ENCODE data around the gene SEC61A2. TPM values are rescaled to one million over a fixed set of nuclear protein-coding genes. Genes with fewer than 3 reads are reported as not detected.

Gene SEC61A2
- total RNA-seq, 1 experiment from 2014 or later, result 6.8 TPM

- POLR2A ChIA-PET (ENCODE audit: unreplicated experiment), result no interaction called here
- no TSS peak for BruUV-seq (replicated peaks)
- no peak overlapping the region for H2AFZ ChIP-seq
- intact Hi-C loops (cut with micrococcal nuclease; ENCODE audit: unreplicated experiment), result loop anchor here (10.0 kb wide), 1 partner anchor 408 kb away; no protein-coding TSS in a partner anchor
- DNase-seq, result peak in 1 of 2 experiments; percentile 57
- H3K27me3 ChIP-seq (ENCODE audit: insufficient read depth, low read depth), result no peaks in the 10 kb centered on the region
- H3F3A ChIP-seq (ENCODE audit: insufficient read depth, low read depth), result peaks cover 4% of the 10 kb centered on the region
- peak overlapping the region; percentile 94 for H3K4me2 ChIP-seq
- H3K4me3 ChIP-seq, result no peak overlapping the region
- CTCF ChIA-PET, result no interaction called here
- H3K79me2 ChIP-seq (ENCODE audit: low read depth), result peaks cover 79% of the 10 kb centered on the region
- 0 out of 2 replicates have a peak overlapping the region, but pooled peaks have one; percentile 12 for H3K27ac ChIP-seq
- H3K9me3 ChIP-seq (ENCODE audit: insufficient read depth, low read depth), result no peaks in the 10 kb centered on the region
- peaks cover 24% of the 10 kb centered on the region for H3K4me1 ChIP-seq (replicated peaks; ENCODE audit: insufficient read depth)
- no peaks in the 10 kb centered on the region for H3K36me3 ChIP-seq (ENCODE audit: low read depth)
- H4K20me1 ChIP-seq (ENCODE audit: insufficient read depth), result no peaks in the 10 kb centered on the region
- H3K9me2 ChIP-seq (ENCODE audit: insufficient read depth), result no peaks in the 10 kb centered on the region
- TF ChIP-seq CTCF (conservative IDR thresholded peaks at IDR 0.05) (no peak), EZH2 (IDR thresholded peaks at IDR 0.05; ENCODE audit: low read depth) (no peak)
These were observed 63.7 kb downstream of the SEC61A2 start for GRCh38 chr10:12193193-12193592.

- TF ChIP-seq CTCF (conservative IDR thresholded peaks at IDR 0.05) (no peak), EZH2 (IDR thresholded peaks at IDR 0.05; ENCODE audit: low read depth) (no peak)
- Histone ChIP-seq H2AFZ (peak overlapping the region; percentile 100), H3K27me3 (ENCODE audit: insufficient read depth, low read depth) (no peaks in the 10 kb centered on the region), H3K27ac (peak overlapping the region; percentile 74), H3K4me1 (replicated peaks; ENCODE audit: insufficient read depth) (peaks cover 25% of the 10 kb centered on the region), H3K4me2 (peak overlapping the region; percentile 94), H3K36me3 (ENCODE audit: low read depth) (no peaks in the 10 kb centered on the region; the same call in 1 of the 2 replicates), H3K4me3 (peak overlapping the region; percentile 99), H3K9me3 (ENCODE audit: insufficient read depth, low read depth) (no peaks in the 10 kb centered on the region), H3K9me2 (ENCODE audit: insufficient read depth) (no peaks in the 10 kb centered on the region), H4K20me1 (ENCODE audit: insufficient read depth) (peaks cover 2% of the 10 kb centered on the region; the same call in 1 of the 2 replicates), H3K79me2 (ENCODE audit: low read depth) (peaks cover 87% of the 10 kb centered on the region), H3F3A (ENCODE audit: insufficient read depth, low read depth) (peaks cover 4% of the 10 kb centered on the region)
- ChIA-PET POLR2A (ENCODE audit: unreplicated experiment) (interaction anchor here (0.6 kb wide), 1 partner anchor 27 kb away, joined by 13 read pairs; no protein-coding TSS in a partner anchor), CTCF (no interaction called here)
- TSS peak; percentile 52 for BruUV-seq (replicated peaks)
- intact Hi-C loops (cut with micrococcal nuclease; ENCODE audit: unreplicated experiment), result loop anchor here (10.0 kb wide), 1 partner anchor 410 kb away; no protein-coding TSS in a partner anchor
- DNase-seq, result peak in 1 of 2 experiments; percentile 15
These were observed 65.3 kb downstream of the SEC61A2 start for GRCh38 chr10:12194752-12195271.

- peak overlapping the region; percentile 74 for H3K27ac ChIP-seq
- H3K4me2 ChIP-seq, result peak overlapping the region; percentile 94
- POLR2A ChIA-PET (ENCODE audit: unreplicated experiment), result interaction anchor here (0.5 to 0.6 kb wide), 3 partner anchors 26 to 314 kb away, joined by 3 to 13 read pairs (median 3); no protein-coding TSS in a partner anchor
- H3K27me3 ChIP-seq (ENCODE audit: insufficient read depth, low read depth), result no peaks in the 10 kb centered on the region
- H4K20me1 ChIP-seq (ENCODE audit: insufficient read depth), result peaks cover 2% of the 10 kb centered on the region; the same call in 1 of the 2 replicates
- intact Hi-C loops (cut with micrococcal nuclease; ENCODE audit: unreplicated experiment), result loop anchor here (10.0 kb wide), 1 partner anchor 410 kb away; no protein-coding TSS in a partner anchor
- no peaks in the 10 kb centered on the region for H3K9me3 ChIP-seq (ENCODE audit: insufficient read depth, low read depth)
- H3K4me1 ChIP-seq (replicated peaks; ENCODE audit: insufficient read depth), result peaks cover 25% of the 10 kb centered on the region
- no peaks in the 10 kb centered on the region for H3K9me2 ChIP-seq (ENCODE audit: insufficient read depth)
- H3F3A ChIP-seq (ENCODE audit: insufficient read depth, low read depth), result peaks cover 4% of the 10 kb centered on the region
- H3K4me3 ChIP-seq, result peak overlapping the region; percentile 99
- TF ChIP-seq CTCF (conservative IDR thresholded peaks at IDR 0.05) (no peak), EZH2 (IDR thresholded peaks at IDR 0.05; ENCODE audit: low read depth) (no peak)
- DNase-seq, result no peak
- H2AFZ ChIP-seq, result peak overlapping the region; percentile 100
- no peaks in the 10 kb centered on the region; the same call in 1 of the 2 replicates for H3K36me3 ChIP-seq (ENCODE audit: low read depth)
- peaks cover 84% of the 10 kb centered on the region for H3K79me2 ChIP-seq (ENCODE audit: low read depth)
- CTCF ChIA-PET, result no interaction called here
- BruUV-seq (replicated peaks), result no TSS peak
These were observed 65.8 kb downstream of the SEC61A2 start for GRCh38 chr10:12195281-12195602.
